GM21360 (cell line): ENCODE data around the gene SMC2.

ENCODE experiments used
- ATAC-seq: cut with Tn5 transposase; IDR thresholded peaks from one replicate; pipeline ENCODE4 v1.9.1; 2021; ENCODE audit warnings: mild to moderate bottlenecking, moderate library complexity; ENCODE audit not compliant: unreplicated experiment

The SMC2 gene

DNA sequence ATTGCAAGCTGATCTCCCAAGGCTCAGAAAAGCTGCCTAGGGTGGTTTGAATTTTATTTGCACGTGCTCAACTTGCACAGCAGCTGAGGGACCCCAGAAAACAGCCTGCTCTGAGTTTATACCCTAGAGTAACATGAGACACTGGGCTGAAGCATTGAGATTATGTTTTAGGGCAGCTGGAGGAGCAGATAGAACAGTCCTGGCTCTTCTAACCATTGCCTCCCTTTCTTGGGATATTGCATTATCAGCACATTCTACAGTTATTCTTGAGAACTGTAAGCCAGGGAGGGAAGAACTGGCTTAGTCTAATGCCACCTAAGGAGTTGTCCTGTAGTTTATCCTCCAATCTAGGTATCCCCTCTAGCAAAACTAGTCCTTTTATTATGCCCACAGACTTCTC, 10.3 kb downstream of the SMC2 start:
- no peak for ATAC-seq

DNA sequence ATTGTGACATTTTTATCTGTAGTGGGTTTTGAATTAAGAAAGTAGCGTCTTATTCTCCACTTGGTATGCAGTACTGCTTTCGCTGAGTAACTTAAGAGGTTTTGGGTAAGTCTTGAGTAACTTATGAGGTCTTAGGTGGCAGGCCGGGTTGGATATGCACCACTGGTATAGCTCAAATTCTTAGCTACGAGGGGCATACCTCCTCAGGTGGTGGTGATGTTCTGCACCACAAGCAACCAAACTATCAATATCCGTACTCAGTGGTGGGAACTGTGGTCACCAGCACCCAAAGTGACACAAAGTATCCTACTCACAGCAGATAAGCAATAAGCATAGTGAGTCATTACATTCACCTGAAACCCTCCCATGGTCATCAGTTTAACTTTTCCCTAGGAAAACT, 13.7 kb downstream of the SMC2 start:
- no peak for ATAC-seq

DNA sequence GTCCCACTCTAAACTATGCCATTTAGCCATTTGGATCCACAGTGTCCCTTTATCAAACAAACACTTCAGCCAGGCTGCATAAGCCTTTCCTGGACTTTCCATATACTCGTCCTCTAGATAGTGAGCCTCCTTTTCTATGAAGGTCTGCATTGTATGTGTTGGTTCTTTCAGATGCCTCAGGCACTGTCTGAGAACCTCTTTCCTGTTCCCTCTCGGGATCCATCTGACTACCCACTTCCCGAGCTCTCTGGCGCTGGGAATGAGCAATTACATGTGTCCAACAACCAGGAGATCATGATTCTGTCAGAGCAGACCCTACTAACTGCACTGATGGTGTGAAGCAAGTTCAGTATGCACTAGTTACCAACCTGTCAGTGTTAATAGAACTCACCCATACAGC, 14.2 kb downstream of the SMC2 start:
- ATAC-seq: no peak

DNA sequence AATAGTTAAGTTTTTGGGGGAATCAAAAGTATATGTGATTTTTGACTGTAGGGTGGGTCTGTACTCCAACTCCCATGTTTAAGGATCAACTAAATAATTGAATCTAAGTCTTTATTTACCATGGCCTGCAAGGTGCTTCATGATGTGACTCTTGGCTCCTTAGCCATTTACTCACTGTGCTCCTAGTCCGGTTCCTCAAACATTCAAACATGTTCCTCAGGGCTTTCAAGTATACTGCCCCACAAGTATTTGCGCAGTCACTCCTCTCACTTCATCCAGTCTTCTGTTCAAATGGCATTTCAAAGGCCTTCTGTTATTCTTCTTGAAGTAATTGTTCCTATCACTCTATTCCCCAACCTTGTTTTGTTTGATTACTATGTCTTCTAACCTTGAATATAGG, 16.4 kb downstream of the SMC2 start:
- no peak for ATAC-seq

DNA sequence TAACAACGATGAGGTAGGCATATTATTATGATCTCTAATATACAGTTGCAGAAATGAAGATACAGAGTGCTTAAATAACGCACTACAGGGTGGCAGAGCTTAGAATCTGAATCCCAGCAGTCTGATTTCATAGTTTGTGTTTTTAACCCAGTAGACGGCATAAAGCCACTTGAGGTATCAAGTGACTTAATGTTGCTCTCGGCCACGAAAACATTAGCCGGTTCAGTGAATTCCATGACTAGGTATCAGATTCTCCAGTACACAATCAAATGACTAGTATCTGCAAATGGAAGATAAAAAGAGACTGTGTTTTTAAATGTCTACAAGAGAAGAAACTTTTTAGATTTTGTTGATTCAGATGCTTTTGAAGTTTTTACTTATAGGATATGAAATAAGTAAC, 24.8 kb downstream of the SMC2 start:
- no peak for ATAC-seq

DNA sequence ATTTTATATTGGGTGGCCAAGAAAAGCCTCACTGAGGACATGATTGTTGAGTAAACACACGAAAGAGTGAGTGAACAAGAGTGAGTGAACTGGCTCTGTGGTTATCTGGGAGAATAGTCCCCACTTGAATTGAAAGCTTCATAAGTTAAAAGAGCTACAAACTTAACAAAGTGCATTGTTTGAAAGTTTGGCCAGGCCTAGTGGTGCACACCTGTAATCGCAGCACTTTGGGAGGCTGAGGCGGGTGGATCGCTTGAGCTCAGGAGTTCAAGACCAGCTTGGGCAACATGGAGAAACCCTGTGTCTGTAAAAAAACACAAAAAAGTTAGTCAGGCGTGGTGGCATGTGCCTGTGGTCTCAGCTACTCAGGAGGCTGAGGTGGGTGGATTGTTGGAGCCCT, 26.9 kb downstream of the SMC2 start:
- no peak for ATAC-seq

DNA sequence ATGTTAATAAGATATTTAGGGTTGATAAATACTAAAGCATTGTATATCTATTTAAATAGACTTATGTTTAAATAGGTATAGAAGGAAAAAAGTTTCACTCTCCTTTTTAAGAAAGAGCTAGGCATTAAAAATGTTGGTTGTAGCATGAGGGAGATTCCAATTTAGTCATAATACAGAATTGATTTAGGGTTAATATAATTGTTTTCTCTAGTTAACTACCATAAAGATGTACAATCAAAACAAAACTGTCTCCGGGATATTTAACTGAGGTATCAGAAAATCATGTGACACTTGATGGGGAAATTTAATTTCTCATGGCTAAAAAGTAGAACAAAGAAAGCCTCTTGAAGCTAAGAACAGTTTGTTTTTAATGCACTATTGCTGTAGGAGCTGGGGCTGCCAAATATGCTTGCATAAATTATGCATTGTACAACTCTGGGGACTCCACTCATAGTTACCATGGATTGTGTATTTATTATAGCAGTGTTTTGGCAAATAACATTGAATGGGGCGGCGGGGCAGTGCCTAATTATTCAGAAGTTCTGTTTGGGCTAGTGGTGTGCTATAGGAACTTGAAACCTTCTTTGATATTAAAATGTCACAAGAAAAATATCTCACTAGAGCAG, 44.2 kb downstream of the SMC2 start:
- ATAC-seq: no peak

DNA sequence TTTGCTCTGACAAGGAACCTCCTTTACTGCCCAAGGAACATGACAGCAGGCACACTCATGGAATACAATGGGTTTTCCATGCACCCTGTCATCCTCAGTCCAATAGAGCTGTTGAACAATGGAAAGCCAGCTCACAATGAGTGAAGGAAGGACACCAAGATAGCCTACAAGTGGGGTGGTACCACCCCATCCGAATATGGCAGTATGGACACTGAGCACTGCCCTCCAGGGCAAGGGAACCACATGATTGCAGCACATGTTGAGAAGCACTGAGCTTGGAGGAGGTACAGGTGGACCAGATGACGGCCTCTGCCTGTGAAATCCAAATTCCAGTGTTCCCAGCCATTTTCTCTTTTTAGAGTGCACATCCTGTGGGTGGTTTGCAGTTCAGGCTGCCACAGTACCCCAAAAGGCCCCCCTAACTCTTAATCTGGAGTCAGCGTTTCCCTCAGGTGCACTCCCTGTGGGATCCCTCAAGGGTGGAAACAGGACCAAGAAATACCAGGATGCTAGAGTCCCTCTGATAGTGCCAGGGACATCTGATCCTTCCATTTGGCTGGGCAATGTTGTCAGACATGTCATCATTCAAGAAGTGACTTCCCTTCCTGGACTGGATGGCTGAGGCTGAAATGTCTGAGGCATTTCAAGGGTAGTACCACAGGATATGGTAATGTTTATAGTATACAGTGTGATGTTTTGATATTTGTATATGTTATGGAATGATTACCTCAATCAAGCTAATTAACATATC, 48.9 kb downstream of the SMC2 start:
- ATAC-seq: no peak

DNA sequence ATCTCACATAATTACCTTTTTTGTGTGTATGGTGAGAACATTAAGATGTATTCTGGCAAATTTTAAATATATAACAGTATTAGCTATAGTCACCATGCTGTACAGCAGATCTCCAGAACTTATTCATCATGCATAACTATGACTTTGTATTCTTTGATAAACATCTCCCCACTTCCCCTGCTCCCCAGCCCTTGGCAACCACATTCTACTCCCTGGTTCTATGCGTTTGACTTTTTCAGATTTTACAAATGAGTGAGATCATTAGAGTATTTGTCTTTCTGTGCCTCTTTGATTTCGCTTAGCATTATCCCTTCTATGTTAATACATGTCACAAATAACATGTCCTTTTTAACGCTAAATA, 49.4 kb downstream of the SMC2 start:
- ATAC-seq: no peak

DNA sequence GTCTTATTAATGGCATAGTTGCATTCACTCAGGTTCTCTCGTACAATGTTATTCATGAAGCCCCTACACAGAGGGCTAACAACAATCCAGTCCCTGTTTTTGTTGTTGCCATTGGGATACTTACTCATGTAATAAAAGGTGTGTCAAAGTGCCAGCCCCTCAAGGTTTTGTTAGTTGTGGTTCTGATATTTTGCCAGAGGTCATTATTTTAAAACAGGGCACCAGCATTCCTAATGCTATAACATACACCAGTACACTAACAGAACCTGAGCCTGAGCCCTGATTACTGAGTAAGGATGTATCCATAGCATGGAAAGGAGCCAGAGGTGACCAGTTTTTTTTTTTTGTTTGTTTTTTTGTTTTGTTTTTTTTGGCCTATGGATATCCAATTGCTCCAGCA, 50.2 kb downstream of the SMC2 start:
- ATAC-seq: no peak

DNA sequence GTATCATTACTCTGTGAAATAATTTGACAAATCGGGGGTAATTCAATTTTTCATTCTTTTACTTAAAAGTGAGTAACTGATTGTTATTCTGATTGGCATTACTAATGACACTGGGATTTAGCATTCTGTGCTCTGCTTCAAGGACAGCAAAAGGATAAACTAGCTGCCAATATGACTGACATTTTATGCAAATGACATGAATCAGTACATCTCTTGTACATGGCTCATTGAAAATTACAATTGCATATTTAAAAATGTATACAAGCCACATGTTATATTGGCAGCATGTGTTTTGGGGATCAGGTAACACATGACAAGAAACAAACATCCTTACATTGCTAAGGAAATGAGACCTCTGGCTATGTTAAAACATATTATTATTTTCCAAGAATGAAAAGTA, 79.0 kb downstream of the SMC2 start:
- ATAC-seq: no peak

DNA sequence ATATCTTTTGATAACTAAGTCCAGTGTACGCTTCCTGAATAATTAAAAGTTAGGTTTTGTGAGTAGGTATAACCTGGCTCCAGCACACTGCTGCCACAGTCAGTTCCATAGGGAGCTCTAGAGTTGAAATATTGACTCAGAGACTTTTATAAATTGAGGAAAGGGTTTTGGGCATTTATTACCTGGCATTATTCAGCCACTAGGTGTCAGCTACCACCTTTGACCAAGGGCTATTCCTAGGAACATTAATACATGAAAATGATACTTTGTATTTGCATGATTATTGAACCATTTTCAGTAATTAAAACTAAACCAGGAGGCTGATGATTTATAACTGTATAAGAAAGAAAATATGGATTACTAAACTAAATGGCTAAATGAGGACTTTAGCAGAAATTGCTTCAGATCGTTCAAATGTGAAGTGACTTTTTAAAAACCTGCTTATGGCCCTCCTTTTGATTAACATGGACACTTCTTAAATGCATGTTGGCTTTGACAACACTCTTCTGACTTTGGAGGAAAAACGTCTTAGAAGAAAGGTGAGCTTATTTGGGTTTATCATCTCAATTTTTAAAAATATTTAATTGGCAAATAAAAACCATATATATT, 83.0 kb downstream of the SMC2 start:
- no peak for ATAC-seq

DNA sequence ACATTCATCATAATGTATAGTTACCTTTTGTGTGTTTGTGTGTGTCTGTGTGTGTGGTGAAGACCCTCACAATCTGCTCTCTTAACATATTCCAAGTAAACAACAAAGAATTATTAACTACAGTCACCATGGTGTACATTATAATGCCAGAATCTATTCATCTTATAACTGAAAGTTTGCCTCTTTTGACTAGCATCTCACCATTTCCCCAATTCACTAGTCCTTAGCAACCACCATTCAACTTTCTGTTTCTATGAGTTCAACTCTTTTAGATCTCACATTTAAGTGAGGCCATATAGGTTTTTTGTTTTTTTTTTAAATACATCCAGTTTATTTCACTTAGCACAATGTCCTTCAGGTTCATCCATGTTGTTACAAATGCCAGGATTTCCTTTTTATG, 83.6 kb downstream of the SMC2 start:
- no peak for ATAC-seq
